CD4-positive, alpha-beta memory T cell (primary cell): Measurements from ENCODE around the gene LRFN4. TPM values are rescaled to one million over a fixed set of nuclear protein-coding genes. Genes with fewer than 3 reads are reported as not detected.

ENCODE experiments used
- CTCF ChIA-PET: fragments of 350-600 bp; sonication (Branson Sonifier 250); formaldehyde crosslinking; loops from one replicate; lab custom pipeline; 2021; ENCODE audit warnings: inconsistent platforms; ENCODE audit not compliant: partially characterized antibody; lab: Charles Lee
- POLR2A ChIA-PET: fragments of 350-600 bp; sonication (Branson Sonifier 250); formaldehyde crosslinking; loops from one replicate; lab custom pipeline; 2021; ENCODE audit not compliant: partially characterized antibody; lab: Charles Lee
- DNase-seq, 5 donors: peaks; one replicate each; pipeline versions ENCODE4 v3.0.0 to v3.0.0-alpha.2; 2020 to 2022; ENCODE audit warnings: mixed read lengths in 1 of 5
- H3K27ac ChIP-seq: one replicate; pipeline ENCODE4 v1.7.0; 2013; ENCODE audit warnings: low read depth, low read length
- H3K27me3 ChIP-seq: 2 replicates; pipeline ENCODE4 v1.7.0; 2013; ENCODE audit warnings: mild to moderate bottlenecking, low read length, moderate library complexity; ENCODE audit not compliant: insufficient read depth
- H3K36me3 ChIP-seq: 2 replicates; pipeline ENCODE4 v1.7.0; 2013; ENCODE audit warnings: mild to moderate bottlenecking, low read length, moderate library complexity; ENCODE audit not compliant: insufficient read depth
- H3K4me1 ChIP-seq: 2 replicates; pipeline ENCODE4 v1.7.0; 2013; ENCODE audit warnings: mild to moderate bottlenecking, low read length, moderate library complexity; ENCODE audit not compliant: insufficient read depth
- H3K4me3 ChIP-seq, 2 donors: one replicate each; pipeline ENCODE4 v1.7.0; 2013; ENCODE audit warnings: low read length in 2 of 2, mild to moderate bottlenecking in 1 of 2
- H3K9me3 ChIP-seq, 2 donors: one replicate each; pipeline ENCODE4 v1.7.0; 2013; ENCODE audit warnings: low read length in 2 of 2, control low read depth in 1 of 2; ENCODE audit not compliant: control insufficient read depth in 1 of 2
- H3K27ac Mint-ChIP-seq, 7 donors: one replicate each; pipeline ENCODE4 v1.8.0; 2020 to 2021; ENCODE audit warnings: mixed read lengths in 7 of 7, mild to moderate bottlenecking in 6 of 7, inconsistent platforms in 3 of 7, moderate library complexity in 3 of 7
- H3K27me3 Mint-ChIP-seq, 2 donors: one replicate each; pipeline ENCODE4 v1.8.0; 2020 to 2021; ENCODE audit warnings: mixed read lengths in 2 of 2
- H3K36me3 Mint-ChIP-seq, 2 donors: one replicate each; pipeline ENCODE4 v1.8.0; 2020 to 2021; ENCODE audit warnings: mixed read lengths in 2 of 2, inconsistent platforms in 1 of 2, mild to moderate bottlenecking in 1 of 2
- H3K4me1 Mint-ChIP-seq, 4 donors: one replicate each; pipeline ENCODE4 v1.8.0; 2020 to 2021; ENCODE audit warnings: mixed read lengths in 4 of 4, mild to moderate bottlenecking in 1 of 4
- H3K4me3 Mint-ChIP-seq, 8 donors: one replicate each; pipeline ENCODE4 v1.8.0; 2020 to 2021; ENCODE audit warnings: mixed read lengths in 8 of 8, mild to moderate bottlenecking in 7 of 8, moderate library complexity in 6 of 8, inconsistent platforms in 3 of 8
- H3K9me3 Mint-ChIP-seq, 8 donors: one replicate each; pipeline ENCODE4 v1.8.0; 2020 to 2021; ENCODE audit warnings: mixed read lengths in 8 of 8, mild to moderate bottlenecking in 5 of 8, inconsistent platforms in 3 of 8, moderate library complexity in 1 of 8
- intact Hi-C: fragments of 100-400 bp; cut with micrococcal nuclease; formaldehyde crosslinking; loops from one replicate; pipeline ENCODE4 v1.15.1; 2023
- polyA plus RNA-seq, 2 donors: library from polyadenylated mRNA; unstranded; fragments of 300-500 nt; fragmentation: Illumina TruSeq; gene quantifications; one replicate each; pipeline ENCODE4 v1.2.3, GENCODE V29; 2021
- total RNA-seq, 2 experiments: library from RNA; stranded (reverse); gene quantifications; one replicate each; pipeline ENCODE4 v1.2.3, GENCODE V29; 2021

LRFN4 gene
- total and polyA plus RNA-seq, 4 experiments from 2014 or later: 0.42 to 5.3 (median 4.0) TPM

DNA sequence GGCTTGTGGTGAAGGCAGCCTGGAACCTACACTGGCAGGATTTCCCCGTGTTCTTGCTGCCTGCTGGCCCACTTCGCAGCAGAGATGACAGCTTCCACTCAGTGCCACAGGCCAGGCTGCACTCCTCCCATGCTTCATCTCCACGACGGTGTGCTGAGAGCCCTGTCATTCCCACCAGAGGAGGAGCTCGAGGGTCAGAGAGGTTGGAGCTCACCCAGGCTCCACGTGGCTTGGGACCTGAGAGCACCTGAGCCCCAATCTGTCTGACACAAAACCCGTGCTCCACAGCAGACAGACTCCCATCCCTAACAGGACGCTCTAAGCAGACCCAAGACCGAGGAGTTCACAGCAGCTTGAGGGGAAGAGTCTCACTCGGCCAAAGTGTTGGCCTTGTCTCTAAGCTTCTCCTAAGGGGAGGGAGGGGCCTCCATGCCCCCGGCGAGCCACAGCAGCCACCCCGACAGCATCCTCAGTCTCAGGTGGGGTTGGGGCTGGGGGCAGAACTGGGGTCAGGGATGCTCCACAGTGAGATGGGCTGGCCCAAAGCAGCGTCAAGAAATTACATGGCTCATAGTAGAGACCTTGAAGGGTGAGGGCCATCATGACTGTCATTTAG, 10.7 kb downstream of the LRFN4 start:
- H3K9me3 ChIP-seq: no peaks in the 10 kb centered on the region
- DNase-seq: no peak
- Mint-ChIP-seq H3K9me3 (no peaks in the 10 kb centered on the region), H3K27ac (peak overlapping the region in 1 of 7 donors; percentile 74), H3K27me3 (no peaks in the 10 kb centered on the region), H3K36me3 (no peaks in the 10 kb centered on the region), H3K4me3 (no peak overlapping the region), H3K4me1 (peaks cover 2 to 13% (median 7%) of the 10 kb centered on the region in 4 donors)
- no peaks in the 10 kb centered on the region for H3K36me3 ChIP-seq
- no peak overlapping the region for H3K4me3 ChIP-seq
- H3K27ac ChIP-seq: no peak overlapping the region
- H3K4me1 ChIP-seq: peaks cover 8% of the 10 kb centered on the region
- H3K27me3 ChIP-seq: no peaks in the 10 kb centered on the region
- POLR2A ChIA-PET: interaction anchor here (0.9 kb wide), 1 partner anchor 25 kb away, joined by 3 read pairs; no protein-coding TSS in a partner anchor
- CTCF ChIA-PET: interaction anchor here (1.3 to 1.5 kb wide), 2 partner anchors 172 to 175 kb away, joined by 3 to 4 read pairs; no protein-coding TSS in a partner anchor
- intact Hi-C loops: loop anchor here (1.0 kb wide), 2 partner anchors 33 to 123 kb away; a partner anchor contains a TSS

DNA sequence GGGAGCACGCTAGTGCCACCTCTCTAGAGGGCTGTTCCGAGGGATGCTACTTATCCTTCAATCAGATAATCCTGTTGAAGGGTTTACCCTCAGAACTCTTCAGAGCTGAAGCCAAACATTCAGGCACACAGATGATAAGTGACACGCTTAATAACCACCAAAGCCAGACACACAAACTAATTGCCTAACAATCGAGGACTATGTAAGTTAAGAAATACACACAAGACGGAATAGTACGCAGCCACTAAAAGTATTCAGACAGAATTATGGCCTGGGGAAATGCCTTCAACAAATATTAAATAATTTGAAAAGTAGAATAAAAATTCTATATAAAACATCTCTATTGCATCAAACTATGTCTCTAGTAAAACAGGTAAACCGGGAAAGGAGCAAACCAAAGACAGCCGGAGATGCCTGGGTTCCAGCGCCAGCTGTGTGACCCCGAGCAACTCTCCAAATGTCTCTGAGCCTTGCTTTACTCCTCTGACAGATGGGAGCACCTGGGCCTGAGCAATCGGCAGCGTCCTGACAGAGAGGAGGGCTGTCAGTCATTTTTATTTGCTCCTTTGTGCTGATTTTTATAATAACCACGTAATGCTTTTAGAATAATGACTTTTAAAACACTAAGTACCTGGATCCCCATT, 11.3 kb downstream of the LRFN4 start:
- Histone ChIP-seq H3K9me3 (no peaks in the 10 kb centered on the region), H3K36me3 (no peaks in the 10 kb centered on the region), H3K4me3 (no peak overlapping the region), H3K27ac (no peak overlapping the region), H3K27me3 (no peaks in the 10 kb centered on the region), H3K4me1 (peaks cover 8% of the 10 kb centered on the region)
- H3K27ac Mint-ChIP-seq: peak overlapping the region in 1 of 7 donors; percentile 12
- H3K9me3 Mint-ChIP-seq: no peaks in the 10 kb centered on the region
- peaks cover 2 to 13% (median 7%) of the 10 kb centered on the region in 4 donors for H3K4me1 Mint-ChIP-seq
- no peak for DNase-seq
- H3K27me3 Mint-ChIP-seq: no peaks in the 10 kb centered on the region
- POLR2A ChIA-PET: interaction anchor here (0.9 kb wide), 1 partner anchor 26 kb away, joined by 3 read pairs; no protein-coding TSS in a partner anchor
- no peaks in the 10 kb centered on the region for H3K36me3 Mint-ChIP-seq
- H3K4me3 Mint-ChIP-seq: peak overlapping the region in 1 of 8 donors; percentile 6
- CTCF ChIA-PET: interaction anchor here (1.3 to 1.5 kb wide), 2 partner anchors 173 to 176 kb away, joined by 3 to 4 read pairs; no protein-coding TSS in a partner anchor
- intact Hi-C loops: loop anchor here (1.0 kb wide), 2 partner anchors 34 to 124 kb away; a partner anchor contains a TSS

DNA sequence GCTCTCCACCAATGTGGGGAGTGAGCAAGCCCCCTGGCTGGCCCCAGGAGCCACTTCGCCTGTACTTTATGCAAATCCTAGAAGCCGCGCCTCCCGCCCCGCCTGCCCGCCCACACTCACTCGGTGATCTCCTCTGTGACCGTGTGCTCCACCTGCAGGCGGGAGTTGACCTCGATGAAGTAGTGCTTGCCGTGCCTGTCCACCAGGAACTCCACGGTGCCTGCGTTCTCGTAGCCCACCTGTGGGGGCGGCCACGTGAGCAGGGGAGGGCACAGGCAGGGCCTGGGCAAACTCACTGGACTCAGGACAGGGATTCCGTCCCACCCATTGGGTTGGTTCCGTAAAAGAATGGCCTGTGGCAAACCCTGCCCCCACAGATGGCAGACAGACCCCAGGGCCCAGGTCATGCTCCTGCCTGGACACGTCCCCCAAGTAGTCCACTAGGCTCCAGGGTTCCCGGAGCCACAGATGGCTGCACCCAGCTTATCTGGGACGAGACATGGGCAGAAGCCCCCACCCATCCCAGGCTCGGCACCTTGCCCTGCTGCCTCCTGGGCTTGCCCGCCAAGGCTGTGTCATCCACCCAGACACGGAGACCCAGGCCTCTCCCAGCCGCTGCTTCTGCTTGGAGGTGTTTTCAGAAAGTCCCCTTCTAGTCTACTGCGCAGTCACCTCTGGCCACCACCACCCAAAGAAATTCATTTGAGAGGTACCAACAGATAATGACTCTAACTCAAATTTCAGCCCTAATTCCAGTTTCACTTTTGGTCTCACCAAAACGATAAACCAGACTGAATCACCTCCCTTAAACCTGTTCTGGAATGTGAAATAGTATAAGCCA, 12.1 kb downstream of the LRFN4 start:
- Mint-ChIP-seq H3K9me3 (no peaks in the 10 kb centered on the region), H3K4me1 (peaks cover 2 to 13% (median 7%) of the 10 kb centered on the region in 4 donors), H3K36me3 (no peaks in the 10 kb centered on the region), H3K27ac (peak overlapping the region in 3 of 7 donors; percentile 12 to 31 (median 12)), H3K4me3 (peak overlapping the region in 1 of 8 donors; percentile 57), H3K27me3 (no peaks in the 10 kb centered on the region)
- intact Hi-C loops: loop anchor here (1.0 kb wide), 2 partner anchors 35 to 125 kb away; a partner anchor contains a TSS
- Histone ChIP-seq H3K4me1 (peaks cover 8% of the 10 kb centered on the region), H3K4me3 (no peak overlapping the region), H3K27ac (no peak overlapping the region), H3K9me3 (no peaks in the 10 kb centered on the region), H3K27me3 (no peaks in the 10 kb centered on the region), H3K36me3 (no peaks in the 10 kb centered on the region)
- DNase-seq: peak; percentile 62 to 84 (median 68)
- ChIA-PET CTCF (interaction anchor here (1.2 to 1.3 kb wide), 2 partner anchors 14 to 174 kb away, joined by 3 to 4 read pairs; no protein-coding TSS in a partner anchor), POLR2A (no interaction called here)

DNA sequence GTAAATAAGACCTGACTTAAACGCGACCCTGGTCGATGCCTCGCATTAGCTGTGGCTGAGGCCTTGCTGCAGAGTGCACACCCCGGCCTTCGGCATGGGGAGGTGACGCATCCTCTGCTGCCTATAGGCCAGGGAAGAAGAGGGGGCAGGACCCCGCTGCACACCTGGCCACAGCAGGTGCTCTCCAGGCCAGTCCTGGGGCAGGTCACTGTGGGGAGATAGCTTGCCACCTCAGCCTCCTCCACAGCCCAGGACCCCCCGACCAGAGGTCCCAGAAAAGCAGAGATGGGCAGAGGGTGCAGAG, 12.7 kb downstream of the LRFN4 start:
- Histone ChIP-seq H3K4me1 (peaks cover 8% of the 10 kb centered on the region), H3K9me3 (no peaks in the 10 kb centered on the region), H3K27me3 (no peaks in the 10 kb centered on the region), H3K4me3 (no peak overlapping the region), H3K27ac (no peak overlapping the region), H3K36me3 (no peaks in the 10 kb centered on the region)
- Mint-ChIP-seq H3K36me3 (no peaks in the 10 kb centered on the region), H3K9me3 (no peaks in the 10 kb centered on the region), H3K4me3 (no peak overlapping the region), H3K27ac (peak overlapping the region in 1 of 7 donors; percentile 31), H3K4me1 (peaks cover 2 to 13% (median 7%) of the 10 kb centered on the region in 4 donors), H3K27me3 (no peaks in the 10 kb centered on the region)
- intact Hi-C loops: no loop called here
- ChIA-PET CTCF (interaction anchor here (1.2 kb wide), 1 partner anchor 13 kb away, joined by 3 read pairs; no protein-coding TSS in a partner anchor), POLR2A (interaction anchor here (1.2 kb wide), 1 partner anchor 27 kb away, joined by 3 read pairs; no protein-coding TSS in a partner anchor)
- no peak for DNase-seq

DNA sequence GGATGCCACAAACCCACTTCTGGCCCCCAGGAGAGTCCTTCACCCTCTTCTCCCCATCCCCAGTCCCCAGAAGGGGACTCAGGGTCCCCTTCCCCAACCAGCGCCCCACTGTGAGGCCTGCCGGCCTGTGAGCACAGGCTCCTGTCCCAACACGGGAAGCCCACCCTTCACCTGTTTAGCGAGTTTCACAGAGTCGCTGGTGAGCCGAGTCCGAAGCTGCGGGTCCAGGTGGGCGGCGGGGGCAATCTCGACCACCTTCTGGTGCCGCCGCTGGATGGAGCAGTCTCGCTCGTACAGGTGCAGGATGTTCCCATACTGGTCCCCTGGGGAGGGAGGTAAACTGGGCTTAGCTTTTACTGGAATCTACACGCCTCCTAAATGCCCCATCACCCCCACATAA, 13.3 kb downstream of the LRFN4 start:
- Mint-ChIP-seq H3K9me3 (no peaks in the 10 kb centered on the region), H3K27me3 (no peaks in the 10 kb centered on the region), H3K4me1 (peaks cover 2 to 13% (median 7%) of the 10 kb centered on the region in 4 donors), H3K27ac (no peak overlapping the region), H3K4me3 (no peak overlapping the region), H3K36me3 (no peaks in the 10 kb centered on the region)
- DNase-seq: no peak
- Histone ChIP-seq H3K27ac (no peak overlapping the region), H3K36me3 (no peaks in the 10 kb centered on the region), H3K4me3 (no peak overlapping the region), H3K4me1 (peaks cover 8% of the 10 kb centered on the region), H3K9me3 (no peaks in the 10 kb centered on the region), H3K27me3 (no peaks in the 10 kb centered on the region)
- intact Hi-C loops: no loop called here
- ChIA-PET CTCF (interaction anchor here (1.2 to 1.5 kb wide), 2 partner anchors 12 to 14 kb away, joined by 3 read pairs; no protein-coding TSS in a partner anchor), POLR2A (interaction anchor here (1.2 kb wide), 1 partner anchor 28 kb away, joined by 3 read pairs; no protein-coding TSS in a partner anchor)

DNA sequence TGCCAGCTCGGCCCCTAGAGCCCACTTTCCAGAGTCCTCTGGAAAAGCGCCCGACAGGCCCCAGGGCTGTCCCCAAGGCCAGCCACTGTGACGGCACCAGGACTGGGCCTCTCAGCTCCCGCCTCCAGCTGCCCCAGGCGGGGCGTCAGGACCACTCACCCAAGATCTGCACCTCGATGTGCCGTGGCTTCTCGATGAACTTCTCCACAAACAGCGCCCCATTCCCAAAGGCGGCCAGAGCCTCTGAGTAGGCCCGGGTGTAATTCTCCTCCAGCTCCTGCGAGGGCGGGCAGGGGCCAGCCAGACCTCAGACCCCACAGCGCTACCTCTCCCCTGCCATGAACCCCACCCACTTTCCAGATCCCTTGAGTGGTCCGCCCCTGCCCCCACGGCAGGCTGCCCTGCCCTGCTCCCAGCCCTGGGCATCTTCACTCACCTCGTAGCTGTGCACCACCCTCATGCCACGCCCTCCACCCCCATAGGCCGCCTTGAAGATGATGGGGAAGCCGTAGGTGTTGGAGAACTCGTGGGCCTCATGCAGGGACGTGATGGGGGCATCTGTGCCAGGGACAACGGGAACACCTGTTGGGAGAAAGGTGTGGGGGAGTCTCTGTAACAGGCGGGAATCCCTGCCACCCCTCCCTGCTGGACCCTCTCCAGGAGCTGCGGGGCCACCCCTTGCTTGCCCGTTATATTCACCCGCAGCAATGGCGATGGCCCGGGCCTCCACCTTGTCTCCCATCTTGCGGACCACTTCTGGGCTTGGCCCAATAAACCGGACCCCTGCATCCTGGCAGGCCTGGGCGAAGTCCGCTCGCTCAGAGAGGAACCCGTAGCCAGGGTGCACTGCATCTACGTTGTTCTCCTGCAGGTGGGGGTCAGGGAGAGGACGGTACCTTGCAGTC, 14.0 kb downstream of the LRFN4 start:
- no peaks in the 10 kb centered on the region for H3K9me3 Mint-ChIP-seq
- no peaks in the 10 kb centered on the region for H3K27me3 Mint-ChIP-seq
- no peaks in the 10 kb centered on the region for H3K9me3 ChIP-seq
- no peaks in the 10 kb centered on the region for H3K27me3 ChIP-seq
- H3K36me3 Mint-ChIP-seq: no peaks in the 10 kb centered on the region
- H3K27ac Mint-ChIP-seq: peak overlapping the region in 1 of 7 donors; percentile 47
- intact Hi-C loops: no loop called here
- ChIA-PET POLR2A (interaction anchor here (1.2 kb wide), 1 partner anchor 28 kb away, joined by 3 read pairs; no protein-coding TSS in a partner anchor), CTCF (interaction anchor here (1.5 kb wide), 1 partner anchor 13 kb away, joined by 3 read pairs; no protein-coding TSS in a partner anchor)
- H3K36me3 ChIP-seq: no peaks in the 10 kb centered on the region
- peaks cover 2 to 13% (median 7%) of the 10 kb centered on the region in 4 donors for H3K4me1 Mint-ChIP-seq
- no peak overlapping the region for H3K27ac ChIP-seq
- no peak for DNase-seq
- H3K4me3 Mint-ChIP-seq: no peak overlapping the region
- no peak overlapping the region for H3K4me3 ChIP-seq
- peaks cover 8% of the 10 kb centered on the region for H3K4me1 ChIP-seq
